ENCODE results near the gene ABCA4.

The ABCA4 gene

GRCh38 chr1:94154989-94155388, 34.0 kb upstream of the ABCA4 start:
- no peak for TF ChIP-seq EP300 (IDR thresholded peaks at IDR 0.05; ENCODE audit: borderline replicate concordance)
- no peak for TF ChIP-seq TEAD4 (IDR thresholded peaks at IDR 0.05)
- no peak for TF ChIP-seq CEBPB (IDR thresholded peaks at IDR 0.05)
- no peak for TF ChIP-seq YY1 (IDR thresholded peaks at IDR 0.05; ENCODE audit: low read depth)
- TF ChIP-seq NFIC (IDR thresholded peaks at IDR 0.05) = no peak
- TF ChIP-seq, protein P1, sequence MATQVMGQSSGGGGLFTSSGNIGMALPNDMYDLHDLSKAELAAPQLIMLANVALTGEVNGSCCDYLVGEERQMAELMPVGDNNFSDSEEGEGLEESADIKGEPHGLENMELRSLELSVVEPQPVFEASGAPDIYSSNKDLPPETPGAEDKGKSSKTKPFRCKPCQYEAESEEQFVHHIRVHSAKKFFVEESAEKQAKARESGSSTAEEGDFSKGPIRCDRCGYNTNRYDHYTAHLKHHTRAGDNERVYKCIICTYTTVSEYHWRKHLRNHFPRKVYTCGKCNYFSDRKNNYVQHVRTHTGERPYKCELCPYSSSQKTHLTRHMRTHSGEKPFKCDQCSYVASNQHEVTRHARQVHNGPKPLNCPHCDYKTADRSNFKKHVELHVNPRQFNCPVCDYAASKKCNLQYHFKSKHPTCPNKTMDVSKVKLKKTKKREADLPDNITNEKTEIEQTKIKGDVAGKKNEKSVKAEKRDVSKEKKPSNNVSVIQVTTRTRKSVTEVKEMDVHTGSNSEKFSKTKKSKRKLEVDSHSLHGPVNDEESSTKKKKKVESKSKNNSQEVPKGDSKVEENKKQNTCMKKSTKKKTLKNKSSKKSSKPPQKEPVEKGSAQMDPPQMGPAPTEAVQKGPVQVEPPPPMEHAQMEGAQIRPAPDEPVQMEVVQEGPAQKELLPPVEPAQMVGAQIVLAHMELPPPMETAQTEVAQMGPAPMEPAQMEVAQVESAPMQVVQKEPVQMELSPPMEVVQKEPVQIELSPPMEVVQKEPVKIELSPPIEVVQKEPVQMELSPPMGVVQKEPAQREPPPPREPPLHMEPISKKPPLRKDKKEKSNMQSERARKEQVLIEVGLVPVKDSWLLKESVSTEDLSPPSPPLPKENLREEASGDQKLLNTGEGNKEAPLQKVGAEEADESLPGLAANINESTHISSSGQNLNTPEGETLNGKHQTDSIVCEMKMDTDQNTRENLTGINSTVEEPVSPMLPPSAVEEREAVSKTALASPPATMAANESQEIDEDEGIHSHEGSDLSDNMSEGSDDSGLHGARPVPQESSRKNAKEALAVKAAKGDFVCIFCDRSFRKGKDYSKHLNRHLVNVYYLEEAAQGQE (IDR thresholded peaks at IDR 0.05; ENCODE audit: low read depth) = no peak
- no peak for TF ChIP-seq TCF12 (IDR thresholded peaks at IDR 0.05; ENCODE audit: low read depth)
- TF ChIP-seq ZBTB7A (IDR thresholded peaks at IDR 0.05; ENCODE audit: low read depth) = no peak
- no peak for TF ChIP-seq USF1 (IDR thresholded peaks at IDR 0.05)
- no peak for TF ChIP-seq RAD21 (IDR thresholded peaks at IDR 0.05; ENCODE audit: low read depth)
- TF ChIP-seq TAF1 (IDR thresholded peaks at IDR 0.05; ENCODE audit: low read depth) = no peak
- no peak for TF ChIP-seq EGR1 (IDR thresholded peaks at IDR 0.05)
- TF ChIP-seq MAX (IDR thresholded peaks at IDR 0.05) = no peak

DNA sequence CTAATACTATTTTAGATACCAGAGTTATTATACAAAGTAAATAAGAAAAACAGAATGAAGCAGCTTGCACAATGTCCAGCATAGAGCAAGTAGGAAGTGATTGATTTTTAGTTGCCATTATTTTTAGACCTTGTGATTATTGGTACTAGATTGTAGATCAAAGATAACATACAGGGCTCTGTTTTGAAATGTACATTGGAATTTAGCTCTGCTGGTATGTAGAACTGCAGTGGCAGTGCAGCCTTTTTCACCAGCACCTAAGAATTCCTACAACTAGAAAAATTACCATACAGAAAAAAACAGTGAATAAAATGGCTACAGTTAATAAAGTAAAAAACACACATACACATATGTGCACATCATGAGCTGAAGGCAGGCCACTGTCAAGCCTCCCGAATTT, 32.2 kb upstream of the ABCA4 start:
- TF ChIP-seq TAF1 (IDR thresholded peaks at IDR 0.05; ENCODE audit: low read depth) (no peak), CREB1 (IDR thresholded peaks at IDR 0.05; ENCODE audit: low read depth) (no peak), USF1 (IDR thresholded peaks at IDR 0.05) (no peak), MAX (IDR thresholded peaks at IDR 0.05) (no peak), CEBPB (IDR thresholded peaks at IDR 0.05) (no peak), ZBTB7A (IDR thresholded peaks at IDR 0.05; ENCODE audit: low read depth) (no peak), YY1 (IDR thresholded peaks at IDR 0.05; ENCODE audit: low read depth) (no peak), RAD21 (IDR thresholded peaks at IDR 0.05; ENCODE audit: low read depth) (no peak), TEAD4 (IDR thresholded peaks at IDR 0.05) (no peak)

GRCh38 chr1:94146273-94146672, 25.3 kb upstream of the ABCA4 start:
- TF ChIP-seq YY1 (IDR thresholded peaks at IDR 0.05; ENCODE audit: low read depth) (no peak), TAF1 (IDR thresholded peaks at IDR 0.05; ENCODE audit: low read depth) (no peak), TEAD4 (IDR thresholded peaks at IDR 0.05) (no peak), EP300 (IDR thresholded peaks at IDR 0.05; ENCODE audit: borderline replicate concordance) (no peak), CREB1 (IDR thresholded peaks at IDR 0.05; ENCODE audit: low read depth) (no peak), ZBTB7A (IDR thresholded peaks at IDR 0.05; ENCODE audit: low read depth) (no peak)

DNA sequence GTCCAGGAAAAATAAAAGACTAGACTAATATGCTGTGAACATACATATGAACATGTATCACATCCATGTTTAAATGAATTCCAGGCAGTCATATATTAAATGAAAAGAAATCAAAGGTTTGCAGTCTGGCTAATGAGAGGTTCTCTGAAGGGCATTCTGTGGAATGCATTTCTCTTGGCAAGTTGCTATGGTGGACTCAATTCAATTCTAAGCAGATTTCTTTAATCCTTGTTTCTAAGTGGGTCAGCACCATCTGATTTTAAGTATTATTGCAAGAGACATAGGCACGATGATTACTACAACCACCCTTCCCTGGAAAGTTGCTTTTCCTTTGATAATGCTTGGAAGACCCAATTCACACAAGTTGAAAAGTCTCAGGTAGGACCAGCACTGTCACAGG, 23.9 kb upstream of the ABCA4 start:
- TF ChIP-seq USF1 (IDR thresholded peaks at IDR 0.05) = no peak
- no peak for TF ChIP-seq TAF1 (IDR thresholded peaks at IDR 0.05; ENCODE audit: low read depth)
- no peak for TF ChIP-seq NFIC (IDR thresholded peaks at IDR 0.05)
- no peak for TF ChIP-seq TEAD4 (IDR thresholded peaks at IDR 0.05)
- TF ChIP-seq RAD21 (IDR thresholded peaks at IDR 0.05; ENCODE audit: low read depth) = no peak
- TF ChIP-seq EGR1 (IDR thresholded peaks at IDR 0.05) = no peak
- no peak for TF ChIP-seq CREB1 (IDR thresholded peaks at IDR 0.05; ENCODE audit: low read depth)
- no peak for TF ChIP-seq TCF12 (IDR thresholded peaks at IDR 0.05; ENCODE audit: low read depth)
- TF ChIP-seq YY1 (IDR thresholded peaks at IDR 0.05; ENCODE audit: low read depth) = no peak
- TF ChIP-seq MAX (IDR thresholded peaks at IDR 0.05) = no peak
- TF ChIP-seq CEBPB (IDR thresholded peaks at IDR 0.05) = no peak
- TF ChIP-seq, protein P1 (IDR thresholded peaks at IDR 0.05; ENCODE audit: low read depth) = no peak
- TF ChIP-seq FOXM1 (IDR thresholded peaks at IDR 0.05; ENCODE audit: borderline replicate concordance, low read depth) = no peak
- no peak for TF ChIP-seq EP300 (IDR thresholded peaks at IDR 0.05; ENCODE audit: borderline replicate concordance)
- no peak for TF ChIP-seq ZBTB7A (IDR thresholded peaks at IDR 0.05; ENCODE audit: low read depth)

GRCh38 chr1:94143809-94144176, 22.8 kb upstream of the ABCA4 start:
- TF ChIP-seq EP300 (IDR thresholded peaks at IDR 0.05; ENCODE audit: borderline replicate concordance) = no peak
- no peak for TF ChIP-seq MAX (IDR thresholded peaks at IDR 0.05)
- no peak for TF ChIP-seq FOXM1 (IDR thresholded peaks at IDR 0.05; ENCODE audit: borderline replicate concordance, low read depth)
- TF ChIP-seq ZBTB7A (IDR thresholded peaks at IDR 0.05; ENCODE audit: low read depth) = no peak
- no peak for TF ChIP-seq TEAD4 (IDR thresholded peaks at IDR 0.05)
